Keratinocyte (primary cell): ENCODE data around the gene CASTOR1.

Experiments
- EZH2 ChIP-seq: IDR thresholded peaks from one replicate; pipeline ENCODE4 v1.6.1; 2012; ENCODE audit warnings: inconsistent platforms, mild to moderate bottlenecking, low read length, moderate library complexity
- TF ChIP-seq, protein P1 (sequence below), 3 experiments: IDR thresholded peaks in 1 of 3; conservative IDR thresholded peaks in 1 of 3; optimal IDR thresholded peaks in 1 of 3; 2 replicates in 2 of 3; 3 replicates in 1 of 3; pipeline versions ENCODE3 to v1.5.1; 2011; ENCODE audit warnings: low read length in 3 of 3, mild to moderate bottlenecking in 3 of 3, moderate library complexity in 2 of 3, control low read depth in 1 of 3, inconsistent platforms in 1 of 3; ENCODE audit not compliant: insufficient read depth in 2 of 3; ENCODE audit errors: extremely low read depth in 1 of 3

DNA sequence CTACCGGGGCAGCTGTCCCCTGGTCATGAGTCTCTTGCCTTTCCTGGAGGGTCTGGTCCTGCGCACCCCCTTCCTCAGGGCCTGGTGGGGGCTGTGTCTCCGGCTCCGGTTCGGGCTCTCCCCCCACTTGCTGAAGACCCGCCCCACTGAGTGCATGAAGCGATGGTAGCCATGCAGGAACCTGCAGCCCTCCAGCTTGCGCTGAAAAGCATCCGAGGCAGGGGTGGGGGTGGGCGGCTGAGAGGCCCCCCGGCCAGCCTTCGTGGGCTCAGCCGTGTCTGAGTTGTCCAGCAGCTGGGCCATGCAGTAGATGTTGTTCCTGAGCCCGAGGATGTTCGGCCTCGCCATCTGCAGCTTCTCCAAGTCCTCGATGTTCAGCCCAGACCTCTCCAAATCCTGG lies 25.4 kb downstream of the CASTOR1 start:
- TF ChIP-seq, protein P1, sequence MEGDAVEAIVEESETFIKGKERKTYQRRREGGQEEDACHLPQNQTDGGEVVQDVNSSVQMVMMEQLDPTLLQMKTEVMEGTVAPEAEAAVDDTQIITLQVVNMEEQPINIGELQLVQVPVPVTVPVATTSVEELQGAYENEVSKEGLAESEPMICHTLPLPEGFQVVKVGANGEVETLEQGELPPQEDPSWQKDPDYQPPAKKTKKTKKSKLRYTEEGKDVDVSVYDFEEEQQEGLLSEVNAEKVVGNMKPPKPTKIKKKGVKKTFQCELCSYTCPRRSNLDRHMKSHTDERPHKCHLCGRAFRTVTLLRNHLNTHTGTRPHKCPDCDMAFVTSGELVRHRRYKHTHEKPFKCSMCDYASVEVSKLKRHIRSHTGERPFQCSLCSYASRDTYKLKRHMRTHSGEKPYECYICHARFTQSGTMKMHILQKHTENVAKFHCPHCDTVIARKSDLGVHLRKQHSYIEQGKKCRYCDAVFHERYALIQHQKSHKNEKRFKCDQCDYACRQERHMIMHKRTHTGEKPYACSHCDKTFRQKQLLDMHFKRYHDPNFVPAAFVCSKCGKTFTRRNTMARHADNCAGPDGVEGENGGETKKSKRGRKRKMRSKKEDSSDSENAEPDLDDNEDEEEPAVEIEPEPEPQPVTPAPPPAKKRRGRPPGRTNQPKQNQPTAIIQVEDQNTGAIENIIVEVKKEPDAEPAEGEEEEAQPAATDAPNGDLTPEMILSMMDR (optimal IDR thresholded peaks at IDR 0.05 in 1 of 3, IDR thresholded peaks at IDR 0.05 in 1 of 3, conservative IDR thresholded peaks at IDR 0.05 in 1 of 3; ENCODE audit: extremely low read depth in 1 of 3, insufficient read depth in 2 of 3, low read length in 3 of 3) = no peak
- no peak for TF ChIP-seq EZH2
